Medulla oblongata (tissue), 1 donor: ENCODE data around the gene SEC22C.

Experiments used
- DNase-seq: peaks from one replicate; pipeline ENCODE4 v3.0.0-alpha.2; 2015; ENCODE audit errors: extremely low spot score

SEC22C gene

DNA sequence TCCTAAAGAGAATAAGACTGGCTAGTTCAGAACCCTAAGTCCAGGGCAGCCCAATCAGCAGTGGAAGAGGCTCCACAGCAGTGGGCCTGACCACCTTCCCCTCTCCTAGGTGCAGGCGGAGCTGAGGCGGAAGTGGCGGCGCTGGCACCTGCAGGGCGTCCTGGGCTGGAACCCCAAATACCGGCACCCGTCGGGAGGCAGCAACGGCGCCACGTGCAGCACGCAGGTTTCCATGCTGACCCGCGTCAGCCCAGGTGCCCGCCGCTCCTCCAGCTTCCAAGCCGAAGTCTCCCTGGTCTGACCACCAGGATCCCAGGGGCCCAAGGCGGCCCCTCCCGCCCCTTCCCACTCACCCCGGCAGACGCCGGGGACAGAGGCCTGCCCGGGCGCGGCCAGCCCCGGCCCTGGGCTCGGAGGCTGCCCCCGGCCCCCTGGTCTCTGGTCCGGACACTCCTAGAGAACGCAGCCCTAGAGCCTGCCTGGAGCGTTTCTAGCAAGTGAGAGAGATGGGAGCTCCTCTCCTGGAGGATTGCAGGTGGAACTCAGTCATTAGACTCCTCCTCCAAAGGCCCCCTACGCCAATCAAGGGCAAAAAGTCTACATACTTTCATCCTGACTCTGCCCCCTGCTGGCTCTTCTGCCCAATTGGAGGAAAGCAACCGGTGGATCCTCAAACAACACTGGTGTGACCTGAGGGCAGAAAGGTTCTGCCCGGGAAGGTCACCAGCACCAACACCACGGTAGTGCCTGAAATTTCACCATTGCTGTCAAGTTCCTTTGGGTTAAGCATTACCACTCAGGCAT is 45.6 kb downstream of the SEC22C start:
- peak; percentile 47 for DNase-seq

DNA sequence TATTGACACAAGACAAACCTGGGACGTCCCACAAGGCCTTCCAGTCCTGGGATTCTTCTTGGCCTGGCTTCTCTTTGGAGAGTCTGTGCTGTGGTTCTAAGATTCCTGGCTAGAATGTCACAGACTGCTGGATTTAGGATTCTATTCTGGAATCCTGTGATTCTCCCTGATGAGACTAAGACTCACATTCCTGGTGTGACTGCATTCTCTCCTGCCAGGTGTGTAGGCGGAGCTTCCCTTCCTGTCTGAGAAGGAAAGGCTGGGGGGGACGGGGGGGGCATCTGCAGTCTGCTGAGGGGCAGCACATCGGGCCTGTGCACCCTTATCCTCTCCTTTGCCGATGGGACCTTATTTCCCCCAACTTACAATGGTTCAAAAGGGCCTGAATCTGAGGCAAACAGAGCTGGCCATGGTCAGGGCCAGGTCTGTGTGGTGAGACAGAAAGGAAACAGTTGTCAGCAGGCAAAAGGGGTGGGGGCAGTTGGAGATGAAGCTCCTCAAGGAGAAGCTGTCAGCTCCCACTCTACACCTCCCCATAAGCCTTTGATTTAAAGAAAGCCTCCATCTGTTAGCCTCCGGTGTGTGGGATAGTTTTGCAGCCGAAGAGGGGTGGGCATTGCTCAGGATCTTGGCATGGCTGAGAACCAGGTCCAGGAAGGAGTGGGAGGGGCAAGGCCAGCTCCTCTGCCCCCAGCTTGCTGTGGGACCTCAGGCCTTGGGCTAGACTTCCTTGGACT is 48.4 kb downstream of the SEC22C start:
- DNase-seq, result no peak

DNA sequence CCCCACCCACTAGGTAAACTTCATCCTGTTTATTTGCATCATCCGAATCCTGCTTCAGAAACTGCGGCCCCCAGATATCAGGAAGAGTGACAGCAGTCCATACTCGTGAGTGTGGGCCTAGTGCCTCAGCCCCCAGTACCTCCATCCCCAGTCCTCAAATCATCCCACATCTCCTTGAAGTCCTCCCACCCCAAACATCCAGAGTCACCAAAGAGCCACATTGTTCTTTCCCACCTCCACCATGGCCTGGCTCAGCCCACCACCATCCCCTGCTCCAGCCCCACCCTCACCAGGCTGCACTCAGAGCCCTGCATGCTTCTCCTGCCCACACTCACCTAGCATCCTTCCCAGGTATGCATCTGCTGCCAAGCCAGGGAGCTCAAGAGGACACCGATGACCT is 49.5 kb downstream of the SEC22C start:
- DNase-seq, result no peak

GRCh38 chr3:42531470-42531869 is 50.3 kb downstream of the SEC22C start:
- no peak for DNase-seq

DNA sequence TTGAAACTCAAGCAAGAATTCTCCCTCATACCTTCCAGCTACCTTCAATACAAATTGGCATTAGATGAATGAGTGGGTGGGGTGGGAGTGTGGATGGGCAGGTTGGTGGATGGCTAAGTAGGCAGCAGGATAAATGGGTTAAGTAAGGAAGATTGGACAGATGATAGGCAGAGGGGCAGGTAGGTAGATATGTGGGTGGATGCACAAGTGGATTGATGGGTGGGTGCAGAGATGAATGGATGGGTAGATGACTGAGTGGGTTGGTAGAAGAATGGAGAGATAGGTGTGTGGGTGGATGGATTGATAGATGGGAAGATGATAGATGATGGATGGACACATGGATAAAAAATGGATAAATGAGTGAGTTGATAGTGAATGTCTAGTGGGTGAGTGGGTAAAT is 51.7 kb downstream of the SEC22C start:
- no peak for DNase-seq

GRCh38 chr3:42529468-42529867 is 52.3 kb downstream of the SEC22C start:
- DNase-seq, result no peak

DNA sequence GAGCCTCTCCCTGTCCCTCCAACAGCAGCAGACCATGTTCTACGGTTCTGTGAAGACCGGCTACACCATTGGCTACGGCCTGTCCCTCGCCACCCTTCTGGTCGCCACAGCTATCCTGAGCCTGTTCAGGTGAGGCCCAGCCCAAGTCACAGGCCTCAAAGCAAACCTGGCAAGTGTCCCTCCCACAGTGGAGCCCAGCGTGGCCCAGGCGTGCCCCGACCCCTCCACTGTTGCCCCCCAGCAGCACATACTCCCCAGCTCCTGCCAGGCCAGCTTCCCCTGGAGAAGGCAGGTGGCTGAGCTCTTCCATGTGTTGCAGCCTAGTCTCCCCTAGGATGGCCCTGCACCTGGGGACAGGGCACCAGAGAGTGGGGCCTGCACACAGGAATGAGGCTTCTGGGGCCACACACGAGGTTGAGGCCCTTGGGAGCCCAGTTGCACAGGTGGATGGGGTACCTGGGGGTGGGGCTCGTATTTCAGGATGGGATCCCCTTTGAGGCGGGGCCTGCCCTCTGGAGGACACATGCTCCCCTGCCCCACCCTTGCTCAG is 54.3 kb downstream of the SEC22C start:
- DNase-seq, result no peak

DNA sequence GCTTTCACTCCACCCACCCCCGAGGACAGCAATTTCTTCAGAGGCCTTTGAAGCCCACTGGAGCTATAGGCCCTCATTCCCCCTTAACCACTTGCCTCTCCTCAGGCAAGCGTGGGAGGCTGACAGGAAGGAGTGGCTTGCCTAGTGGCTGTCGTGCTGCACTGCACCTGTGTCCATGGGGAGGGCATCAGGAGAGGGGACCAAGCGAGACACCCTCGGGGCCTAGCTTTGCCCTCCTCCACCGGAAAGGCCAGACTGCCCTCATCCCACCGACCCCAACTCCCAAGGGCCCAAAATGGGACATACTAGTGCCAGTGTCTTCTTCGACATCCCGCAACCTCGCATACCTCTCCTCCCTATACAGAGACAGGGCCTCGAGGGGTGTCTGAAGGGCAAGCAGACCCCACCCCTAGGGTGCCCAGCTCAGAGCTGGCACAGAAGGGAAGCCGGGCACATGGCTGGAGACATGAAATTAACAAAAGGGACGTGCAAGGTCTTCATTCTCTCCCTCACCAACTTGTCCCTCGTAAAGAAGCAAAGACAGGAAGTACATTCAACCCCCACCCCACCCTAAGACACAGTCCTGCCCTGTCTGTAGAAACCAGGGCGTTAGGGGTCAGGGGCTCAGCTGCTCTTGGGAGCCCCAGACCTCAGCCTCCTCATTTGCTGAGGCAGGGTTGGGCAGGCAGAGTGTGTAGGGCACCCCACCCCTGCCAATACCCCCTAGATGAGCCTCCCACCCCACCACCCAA is 55.0 kb downstream of the SEC22C start:
- no peak for DNase-seq

DNA sequence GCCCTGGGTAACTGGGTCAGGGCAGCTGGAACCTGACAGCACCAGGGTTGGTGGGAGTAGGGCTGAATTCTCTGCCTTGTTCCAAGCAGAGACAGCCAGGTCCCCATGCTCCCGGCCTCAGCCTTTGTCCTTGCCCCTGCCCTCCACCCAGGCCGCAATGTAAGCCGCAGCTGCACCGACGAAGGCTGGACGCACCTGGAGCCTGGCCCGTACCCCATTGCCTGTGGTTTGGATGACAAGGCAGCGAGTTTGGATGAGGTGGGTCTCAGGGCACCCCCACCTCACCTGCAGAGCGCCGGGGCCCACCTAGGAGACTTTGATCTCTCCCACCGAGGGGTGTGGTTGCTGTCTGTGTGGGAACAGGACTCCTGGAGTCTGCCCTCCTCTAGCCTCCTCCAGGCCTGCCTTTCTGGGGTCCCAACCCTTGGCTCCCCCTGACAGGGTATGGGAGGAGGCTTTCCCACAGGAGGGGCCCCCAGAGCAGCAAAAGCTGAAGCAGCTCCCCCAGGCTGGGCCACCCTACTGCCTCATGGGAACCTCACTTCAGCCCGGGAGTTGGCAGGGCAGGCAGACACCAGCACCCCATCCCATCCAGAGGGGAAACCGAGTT is 55.9 kb downstream of the SEC22C start:
- no peak for DNase-seq

DNA sequence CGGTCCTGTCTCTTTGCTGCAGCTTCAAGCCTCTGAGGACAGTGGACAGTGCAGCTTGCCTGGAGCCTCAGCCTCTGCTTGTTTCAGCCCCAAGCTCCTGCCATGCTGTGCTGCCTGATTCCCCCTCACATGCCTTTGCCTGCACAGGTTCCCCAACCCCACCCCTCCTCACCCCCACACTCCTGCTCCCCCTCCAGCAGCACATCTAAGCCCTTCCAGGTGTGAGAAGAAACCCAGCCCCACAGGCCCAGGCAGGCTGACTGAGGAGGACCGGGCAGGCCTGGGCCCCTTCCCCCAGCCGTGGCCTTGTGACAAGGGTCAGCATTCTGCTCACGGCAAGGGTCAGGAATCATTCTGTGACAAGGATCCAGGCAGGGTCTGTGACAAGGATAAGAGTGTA is 56.6 kb downstream of the SEC22C start:
- DNase-seq, result no peak

- DNase-seq, result no peak
Observed at GRCh38 chr3:42524751-42525150, 57.0 kb downstream of the SEC22C start.

DNA sequence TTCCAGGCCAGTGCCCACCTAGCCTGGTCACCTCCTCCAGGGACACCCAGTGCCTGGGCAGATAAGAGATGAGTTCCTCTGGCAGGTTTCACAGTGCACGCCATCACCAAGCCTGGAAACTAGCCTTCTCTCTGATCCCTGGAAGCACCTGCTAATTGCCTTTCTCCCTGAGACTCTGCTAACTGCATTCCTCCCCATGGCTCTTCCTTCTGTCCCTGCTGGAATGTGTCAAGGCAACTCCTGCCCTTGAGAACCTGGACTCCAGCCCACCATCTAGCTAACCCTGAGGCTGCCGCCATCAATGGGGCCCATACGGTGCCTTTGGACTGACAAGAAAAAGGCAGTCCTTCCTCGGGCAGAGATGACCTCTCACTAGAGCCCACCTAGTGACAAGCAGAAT is 60.9 kb downstream of the SEC22C start:
- no peak for DNase-seq

DNA sequence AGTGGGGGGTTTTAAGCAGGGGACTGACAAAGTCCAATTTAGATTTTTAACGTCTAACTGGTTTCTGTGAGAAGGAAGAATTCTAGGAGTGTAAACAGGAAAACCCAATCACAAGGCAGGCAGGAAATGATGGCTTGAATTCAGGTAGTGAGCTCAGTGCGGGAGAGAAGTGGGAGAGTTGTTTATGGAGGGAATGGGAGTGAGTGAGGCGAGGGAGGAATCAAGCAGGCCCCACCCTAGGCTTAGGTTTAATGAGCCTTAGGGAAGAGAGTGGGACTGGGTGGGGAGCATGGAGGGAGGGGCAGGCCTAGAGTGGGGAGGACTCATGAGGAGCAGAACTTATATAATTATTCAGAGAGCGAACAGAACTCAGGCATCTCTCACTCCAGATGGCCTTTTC is 61.4 kb downstream of the SEC22C start:
- no peak for DNase-seq

DNA sequence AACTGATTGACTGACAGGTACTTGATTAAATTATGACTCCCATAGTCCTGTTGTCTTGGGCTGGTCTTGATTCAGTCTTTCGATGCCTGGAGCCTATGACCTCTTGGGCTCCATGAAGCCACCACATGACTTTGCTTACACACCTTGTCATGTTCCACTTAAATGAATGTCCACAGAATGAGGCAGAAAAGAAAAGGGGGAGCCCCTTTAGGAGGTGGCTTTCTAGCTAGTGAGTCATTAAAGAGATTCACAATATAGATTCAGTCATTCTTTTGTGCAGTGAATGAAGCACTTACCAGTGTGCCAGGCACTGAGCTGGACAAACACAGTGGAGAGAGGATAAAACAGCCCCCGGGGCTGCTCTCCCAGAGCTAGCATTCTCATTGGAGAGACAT is 62.2 kb downstream of the SEC22C start:
- no peak for DNase-seq

GRCh38 chr3:42518800-42519567 is 62.8 kb downstream of the SEC22C start:
- no peak for DNase-seq

DNA sequence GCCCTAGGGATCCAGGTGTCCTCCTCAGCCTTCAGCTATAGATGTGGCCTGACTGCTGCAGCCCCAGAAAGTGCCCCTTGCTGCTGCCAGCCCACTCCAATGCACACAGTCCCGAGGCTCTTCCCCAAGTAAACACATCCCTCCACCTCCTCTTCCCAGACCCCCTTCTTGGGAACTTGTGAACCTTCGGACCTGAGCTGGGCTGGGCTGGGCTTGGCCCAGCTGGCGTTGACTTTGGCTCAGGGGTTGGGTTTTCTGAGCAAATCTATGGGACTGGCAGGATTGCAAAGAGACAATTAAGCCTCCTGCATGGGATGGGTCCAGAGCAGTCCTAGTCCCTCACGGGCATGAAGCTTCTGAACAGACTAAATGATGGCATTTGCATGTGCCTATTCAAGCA is 64.7 kb downstream of the SEC22C start:
- no peak for DNase-seq

DNA sequence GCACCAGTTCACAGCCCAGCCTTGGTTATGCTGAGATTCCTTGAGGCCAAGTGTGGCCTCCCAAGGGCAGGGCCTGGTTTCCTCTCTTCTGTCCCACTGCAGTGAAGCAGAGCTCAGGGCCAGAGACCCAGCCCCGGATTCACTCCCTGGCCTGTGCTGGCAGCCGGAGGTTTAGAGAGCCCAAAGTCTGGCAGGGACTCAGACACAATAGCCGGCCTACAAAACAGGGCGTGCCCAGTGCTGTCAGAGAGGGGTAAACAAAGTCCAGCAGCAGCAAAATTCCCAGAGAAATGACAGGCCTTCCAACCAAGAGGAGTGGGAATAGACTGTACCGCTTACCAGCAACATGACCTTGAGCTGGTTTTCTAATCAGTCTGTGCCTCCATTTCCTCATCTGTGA is 65.3 kb downstream of the SEC22C start:
- no peak for DNase-seq

DNA sequence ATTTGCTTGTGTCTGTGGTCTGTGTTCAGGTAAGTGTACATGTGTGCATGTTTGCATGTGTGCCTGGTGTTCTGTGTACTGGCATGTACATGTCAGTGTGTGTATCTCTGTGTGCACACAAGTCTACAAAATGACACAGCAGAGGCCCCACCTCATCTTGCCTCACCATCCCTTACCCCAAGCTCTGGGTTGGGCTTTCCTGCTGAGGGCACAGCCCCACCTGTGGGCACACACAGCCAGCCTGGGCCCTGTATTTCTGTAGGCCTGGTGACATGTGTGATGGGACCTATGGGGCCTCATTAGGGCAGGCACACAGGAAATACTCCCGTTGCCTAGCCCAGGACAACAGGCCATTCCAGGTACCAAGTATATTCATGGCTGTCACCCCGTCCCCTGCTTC is 65.8 kb downstream of the SEC22C start:
- no peak for DNase-seq

- no peak for DNase-seq
Observed at GRCh38 chr3:42515391-42515916, 66.3 kb downstream of the SEC22C start.

DNA sequence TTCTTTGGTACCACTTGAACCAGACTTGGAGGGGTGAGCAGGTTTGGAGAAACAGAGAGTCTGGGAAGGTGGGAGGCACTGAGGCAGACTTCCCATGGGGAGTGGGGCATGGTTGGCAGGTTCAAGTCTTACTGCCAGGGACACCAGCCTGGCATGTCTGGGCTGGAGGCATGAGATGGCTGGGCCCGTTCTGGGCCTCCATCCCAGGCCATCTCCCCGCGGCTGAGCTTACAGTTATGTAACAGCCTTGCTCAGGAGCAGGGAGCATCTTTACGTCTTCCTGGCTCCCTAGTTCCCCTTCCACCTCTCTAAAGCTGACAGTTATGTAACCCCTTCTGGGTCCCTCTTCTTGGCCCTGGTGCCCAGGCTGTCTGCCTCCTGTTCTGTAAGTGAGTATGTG is 66.9 kb downstream of the SEC22C start:
- no peak for DNase-seq

- DNase-seq, result no peak
Observed at GRCh38 chr3:42513521-42513920, 68.2 kb downstream of the SEC22C start.
